ENCODE measurements around the gene MTERF4.
A peak's percentile ranks its signal among the peaks of the same experiment; 100 is the strongest.

GRCh38 chr2:241102239-241102803, at the start of gene MTERF4:
- TF ChIP-seq POLR2A (IDR thresholded peaks at IDR 0.05; ENCODE audit: low read length) (peak; percentile 76), GATA1 (IDR thresholded peaks at IDR 0.05; ENCODE audit: low read depth, low read length) (no peak)

All from erythroblast (primary cell).